GM23338 (cell line): ENCODE data around the gene SORCS2. TPM values are rescaled to one million over a fixed set of nuclear protein-coding genes. Genes with fewer than 3 reads are reported as not detected.

Experiments used
- ATAC-seq: fragments of 200-7000 bp; cut with Tn5 transposase; 3 replicates; pipeline ENCODE4 v1.9.1; 2020
- DNase-seq: peaks from one replicate; pipeline ENCODE4 v3.0.0-alpha.2; 2015; ENCODE audit warnings: low spot score
- H2AFZ ChIP-seq: fragments of 200-600 bp; sonication (generic); 2 replicates; pipeline ENCODE4 v1.8.0; 2016; ENCODE audit warnings: antibody characterized with exemption, mild to moderate bottlenecking, moderate library complexity
- H3F3A ChIP-seq: fragments of 200-600 bp; sonication (generic); replicated peaks from 2 replicates; pipeline ENCODE4 v1.8.0; 2017; ENCODE audit warnings: antibody characterized with exemption, mixed run types, low read depth
- H3K27ac ChIP-seq: fragments of 200-600 bp; sonication (generic); 2 replicates; pipeline ENCODE4 v1.6.1; 2016; ENCODE audit warnings: low read depth
- H3K27me3 ChIP-seq: fragments of 200-600 bp; sonication (generic); 2 replicates; pipeline ENCODE4 v1.8.0; 2016; ENCODE audit warnings: mild to moderate bottlenecking, mixed run types, moderate library complexity; ENCODE audit not compliant: insufficient read depth
- H3K36me3 ChIP-seq: fragments of 200-600 bp; sonication (generic); 2 replicates; pipeline ENCODE4 v1.8.0; 2016; ENCODE audit warnings: mild to moderate bottlenecking; ENCODE audit not compliant: insufficient read depth
- H3K4me1 ChIP-seq: fragments of 200-600 bp; sonication (generic); 2 replicates; pipeline ENCODE4 v1.8.0; 2016; ENCODE audit warnings: mild to moderate bottlenecking, moderate library complexity; ENCODE audit not compliant: insufficient read depth
- H3K4me2 ChIP-seq: fragments of 200-600 bp; sonication (generic); 2 replicates; pipeline ENCODE4 v1.7.1; 2017; ENCODE audit warnings: mixed run types
- H3K4me3 ChIP-seq: fragments of 200-600 bp; sonication (generic); 2 replicates; pipeline ENCODE4 v1.6.1; 2016; ENCODE audit warnings: mixed run types
- H3K79me2 ChIP-seq: fragments of 200-600 bp; sonication (generic); replicated peaks from 2 replicates; pipeline ENCODE4 v1.8.0; 2017; ENCODE audit warnings: mild to moderate bottlenecking; ENCODE audit not compliant: insufficient read depth
- H3K9me2 ChIP-seq: fragments of 200-600 bp; sonication (generic); 2 replicates; pipeline ENCODE4 v1.8.0; 2017; ENCODE audit not compliant: insufficient read depth
- H4K20me1 ChIP-seq: fragments of 200-600 bp; sonication (generic); replicated peaks from 2 replicates; pipeline ENCODE4 v1.8.0; 2017; ENCODE audit warnings: mild to moderate bottlenecking; ENCODE audit not compliant: insufficient read depth
- H3K27ac Mint-ChIP-seq: 2 replicates; pipeline ENCODE4 v1.8.0; 2020; ENCODE audit warnings: inconsistent platforms, mild to moderate bottlenecking, moderate library complexity, mixed read lengths
- H3K27me3 Mint-ChIP-seq: 3 replicates; pipeline ENCODE4 v1.8.0; 2022; ENCODE audit warnings: low read depth, mild to moderate bottlenecking, moderate library complexity, mixed read lengths, inconsistent platforms; ENCODE audit not compliant: insufficient read depth, poor library complexity
- H3K36me3 Mint-ChIP-seq: 3 replicates; pipeline ENCODE4 v1.8.0; 2021; ENCODE audit warnings: low read depth, mild to moderate bottlenecking, inconsistent platforms, moderate library complexity, mixed read lengths
- H3K4me1 Mint-ChIP-seq: 3 replicates; pipeline ENCODE4 v1.8.0; 2020; ENCODE audit warnings: mild to moderate bottlenecking, inconsistent platforms, mixed read lengths
- H3K4me3 Mint-ChIP-seq: 3 replicates; pipeline ENCODE4 v1.8.0; 2021; ENCODE audit warnings: moderate library complexity, mild to moderate bottlenecking, inconsistent platforms, mixed read lengths
- H3K9me3 Mint-ChIP-seq: 3 replicates; pipeline ENCODE4 v1.8.0; 2020; ENCODE audit warnings: moderate library complexity, mild to moderate bottlenecking, inconsistent platforms, mixed read lengths
- POLR2AphosphoS5 ChIP-seq: IDR thresholded peaks from 2 replicates; pipeline ENCODE4 v1.6.1; 2016; ENCODE audit warnings: antibody characterized with exemption, low read depth
- polyA plus RNA-seq: library from polyadenylated mRNA; unstranded; fragments of >200 nt; fragmentation: Nextera tagmentation; extraction: Ambion mirVana; gene quantifications from 2 replicates; pipeline ENCODE4 v1.2.1, GENCODE V29; 2016
- total RNA-seq: library from RNA; depleted of rRNA; stranded (reverse); fragments of >200 nt; shearing (Covaris generic); gene quantifications from 2 replicates; pipeline ENCODE4 v1.2.3, GENCODE V29; 2014
- TF ChIP-seq, protein P1 (sequence below): fragments of 250-450 bp; sonication (Bioruptor Pico); IDR thresholded peaks from 2 replicates; pipeline ENCODE4 v1.5.0; 2020; ENCODE audit warnings: mild to moderate bottlenecking, moderate library complexity
- TF ChIP-seq, protein P2 (sequence below): IDR thresholded peaks from one replicate; pipeline ENCODE4 v1.6.1; 2018; ENCODE audit warnings: antibody characterized with exemption; ENCODE audit not compliant: unreplicated experiment

Gene SORCS2
- total and polyA plus RNA-seq, 2 experiments from 2014 or later = 0.47 to 2.4 TPM

DNA sequence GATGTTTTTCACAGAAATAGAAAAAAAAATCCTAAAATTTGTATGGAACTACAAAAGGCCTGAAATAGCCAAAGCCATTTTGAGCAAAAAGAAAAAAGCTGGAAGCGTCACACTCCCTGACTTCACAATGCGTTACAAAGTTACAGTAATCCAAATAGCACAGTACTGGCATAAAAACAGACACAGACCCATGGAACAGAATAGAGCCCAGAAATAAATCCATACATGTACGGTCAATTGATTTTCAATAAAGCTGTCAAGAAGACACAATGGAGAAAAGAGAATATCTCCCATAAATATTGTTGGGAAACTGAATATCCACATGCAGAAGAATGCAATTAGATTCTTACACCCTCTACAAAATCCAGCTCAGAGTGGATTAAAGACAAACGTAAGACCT is 539.1 kb downstream of the SORCS2 start (continued):
- TF ChIP-seq, protein P1, sequence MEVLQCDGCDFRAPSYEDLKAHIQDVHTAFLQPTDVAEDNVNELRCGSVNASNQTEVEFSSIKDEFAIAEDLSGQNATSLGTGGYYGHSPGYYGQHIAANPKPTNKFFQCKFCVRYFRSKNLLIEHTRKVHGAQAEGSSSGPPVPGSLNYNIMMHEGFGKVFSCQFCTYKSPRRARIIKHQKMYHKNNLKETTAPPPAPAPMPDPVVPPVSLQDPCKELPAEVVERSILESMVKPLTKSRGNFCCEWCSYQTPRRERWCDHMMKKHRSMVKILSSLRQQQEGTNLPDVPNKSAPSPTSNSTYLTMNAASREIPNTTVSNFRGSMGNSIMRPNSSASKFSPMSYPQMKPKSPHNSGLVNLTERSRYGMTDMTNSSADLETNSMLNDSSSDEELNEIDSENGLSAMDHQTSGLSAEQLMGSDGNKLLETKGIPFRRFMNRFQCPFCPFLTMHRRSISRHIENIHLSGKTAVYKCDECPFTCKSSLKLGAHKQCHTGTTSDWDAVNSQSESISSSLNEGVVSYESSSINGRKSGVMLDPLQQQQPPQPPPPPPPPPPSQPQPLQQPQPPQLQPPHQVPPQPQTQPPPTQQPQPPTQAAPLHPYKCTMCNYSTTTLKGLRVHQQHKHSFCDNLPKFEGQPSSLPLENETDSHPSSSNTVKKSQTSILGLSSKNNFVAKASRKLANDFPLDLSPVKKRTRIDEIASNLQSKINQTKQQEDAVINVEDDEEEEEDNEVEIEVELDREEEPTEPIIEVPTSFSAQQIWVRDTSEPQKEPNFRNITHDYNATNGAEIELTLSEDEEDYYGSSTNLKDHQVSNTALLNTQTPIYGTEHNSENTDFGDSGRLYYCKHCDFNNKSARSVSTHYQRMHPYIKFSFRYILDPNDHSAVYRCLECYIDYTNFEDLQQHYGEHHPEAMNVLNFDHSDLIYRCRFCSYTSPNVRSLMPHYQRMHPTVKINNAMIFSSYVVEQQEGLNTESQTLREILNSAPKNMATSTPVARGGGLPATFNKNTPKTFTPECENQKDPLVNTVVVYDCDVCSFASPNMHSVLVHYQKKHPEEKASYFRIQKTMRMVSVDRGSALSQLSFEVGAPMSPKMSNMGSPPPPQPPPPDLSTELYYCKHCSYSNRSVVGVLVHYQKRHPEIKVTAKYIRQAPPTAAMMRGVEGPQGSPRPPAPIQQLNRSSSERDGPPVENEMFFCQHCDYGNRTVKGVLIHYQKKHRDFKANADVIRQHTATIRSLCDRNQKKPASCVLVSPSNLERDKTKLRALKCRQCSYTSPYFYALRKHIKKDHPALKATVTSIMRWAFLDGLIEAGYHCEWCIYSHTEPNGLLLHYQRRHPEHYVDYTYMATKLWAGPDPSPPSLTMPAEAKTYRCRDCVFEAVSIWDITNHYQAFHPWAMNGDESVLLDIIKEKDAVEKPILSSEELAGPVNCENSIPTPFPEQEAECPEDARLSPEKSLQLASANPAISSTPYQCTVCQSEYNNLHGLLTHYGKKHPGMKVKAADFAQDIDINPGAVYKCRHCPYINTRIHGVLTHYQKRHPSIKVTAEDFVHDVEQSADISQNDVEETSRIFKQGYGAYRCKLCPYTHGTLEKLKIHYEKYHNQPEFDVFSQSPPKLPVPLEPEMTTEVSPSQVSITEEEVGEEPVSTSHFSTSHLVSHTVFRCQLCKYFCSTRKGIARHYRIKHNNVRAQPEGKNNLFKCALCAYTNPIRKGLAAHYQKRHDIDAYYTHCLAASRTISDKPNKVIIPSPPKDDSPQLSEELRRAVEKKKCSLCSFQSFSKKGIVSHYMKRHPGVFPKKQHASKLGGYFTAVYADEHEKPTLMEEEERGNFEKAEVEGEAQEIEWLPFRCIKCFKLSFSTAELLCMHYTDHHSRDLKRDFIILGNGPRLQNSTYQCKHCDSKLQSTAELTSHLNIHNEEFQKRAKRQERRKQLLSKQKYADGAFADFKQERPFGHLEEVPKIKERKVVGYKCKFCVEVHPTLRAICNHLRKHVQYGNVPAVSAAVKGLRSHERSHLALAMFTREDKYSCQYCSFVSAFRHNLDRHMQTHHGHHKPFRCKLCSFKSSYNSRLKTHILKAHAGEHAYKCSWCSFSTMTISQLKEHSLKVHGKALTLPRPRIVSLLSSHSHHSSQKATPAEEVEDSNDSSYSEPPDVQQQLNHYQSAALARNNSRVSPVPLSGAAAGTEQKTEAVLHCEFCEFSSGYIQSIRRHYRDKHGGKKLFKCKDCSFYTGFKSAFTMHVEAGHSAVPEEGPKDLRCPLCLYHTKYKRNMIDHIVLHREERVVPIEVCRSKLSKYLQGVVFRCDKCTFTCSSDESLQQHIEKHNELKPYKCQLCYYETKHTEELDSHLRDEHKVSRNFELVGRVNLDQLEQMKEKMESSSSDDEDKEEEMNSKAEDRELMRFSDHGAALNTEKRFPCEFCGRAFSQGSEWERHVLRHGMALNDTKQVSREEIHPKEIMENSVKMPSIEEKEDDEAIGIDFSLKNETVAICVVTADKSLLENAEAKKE = no peak
- TF ChIP-seq, protein P2, sequence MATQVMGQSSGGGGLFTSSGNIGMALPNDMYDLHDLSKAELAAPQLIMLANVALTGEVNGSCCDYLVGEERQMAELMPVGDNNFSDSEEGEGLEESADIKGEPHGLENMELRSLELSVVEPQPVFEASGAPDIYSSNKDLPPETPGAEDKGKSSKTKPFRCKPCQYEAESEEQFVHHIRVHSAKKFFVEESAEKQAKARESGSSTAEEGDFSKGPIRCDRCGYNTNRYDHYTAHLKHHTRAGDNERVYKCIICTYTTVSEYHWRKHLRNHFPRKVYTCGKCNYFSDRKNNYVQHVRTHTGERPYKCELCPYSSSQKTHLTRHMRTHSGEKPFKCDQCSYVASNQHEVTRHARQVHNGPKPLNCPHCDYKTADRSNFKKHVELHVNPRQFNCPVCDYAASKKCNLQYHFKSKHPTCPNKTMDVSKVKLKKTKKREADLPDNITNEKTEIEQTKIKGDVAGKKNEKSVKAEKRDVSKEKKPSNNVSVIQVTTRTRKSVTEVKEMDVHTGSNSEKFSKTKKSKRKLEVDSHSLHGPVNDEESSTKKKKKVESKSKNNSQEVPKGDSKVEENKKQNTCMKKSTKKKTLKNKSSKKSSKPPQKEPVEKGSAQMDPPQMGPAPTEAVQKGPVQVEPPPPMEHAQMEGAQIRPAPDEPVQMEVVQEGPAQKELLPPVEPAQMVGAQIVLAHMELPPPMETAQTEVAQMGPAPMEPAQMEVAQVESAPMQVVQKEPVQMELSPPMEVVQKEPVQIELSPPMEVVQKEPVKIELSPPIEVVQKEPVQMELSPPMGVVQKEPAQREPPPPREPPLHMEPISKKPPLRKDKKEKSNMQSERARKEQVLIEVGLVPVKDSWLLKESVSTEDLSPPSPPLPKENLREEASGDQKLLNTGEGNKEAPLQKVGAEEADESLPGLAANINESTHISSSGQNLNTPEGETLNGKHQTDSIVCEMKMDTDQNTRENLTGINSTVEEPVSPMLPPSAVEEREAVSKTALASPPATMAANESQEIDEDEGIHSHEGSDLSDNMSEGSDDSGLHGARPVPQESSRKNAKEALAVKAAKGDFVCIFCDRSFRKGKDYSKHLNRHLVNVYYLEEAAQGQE = no peak
- no peak for TF ChIP-seq POLR2AphosphoS5

DNA sequence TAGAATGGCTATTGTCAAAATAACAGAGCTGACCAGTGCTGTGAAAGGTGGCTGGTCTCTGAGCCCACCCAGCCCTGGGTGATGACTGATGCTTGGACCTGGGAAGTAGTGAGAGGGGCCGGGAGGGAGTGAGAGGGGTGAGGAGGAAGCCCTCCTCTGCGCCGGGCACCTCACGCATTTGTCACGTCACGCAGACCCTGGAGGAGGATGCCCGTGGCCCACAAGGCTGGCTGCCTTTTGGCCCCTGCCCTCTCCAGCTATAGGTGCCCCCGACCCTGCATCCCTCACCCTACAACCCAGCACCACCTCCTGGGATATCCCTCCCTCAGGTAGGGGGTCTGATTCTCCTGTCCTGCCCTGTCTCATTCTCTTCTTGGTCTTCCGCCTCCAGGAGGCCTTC is 539.9 kb downstream of the SORCS2 start:
- H3K36me3 ChIP-seq = no peaks in the 10 kb centered on the region
- no peaks in the 10 kb centered on the region for H3K4me1 ChIP-seq
- ATAC-seq = no peak
- H3K27ac ChIP-seq = no peak overlapping the region
- Mint-ChIP-seq H3K36me3 (no peaks in the 10 kb centered on the region; the same call in 2 of the 3 replicates), H3K4me3 (no peak overlapping the region), H3K27me3 (peaks cover 2% of the 10 kb centered on the region), H3K4me1 (no peaks in the 10 kb centered on the region; the same call in 2 of the 3 replicates), H3K27ac (no peak overlapping the region), H3K9me3 (no peaks in the 10 kb centered on the region)
- H3K79me2 ChIP-seq = no peaks in the 10 kb centered on the region
- H3K4me3 ChIP-seq = no peak overlapping the region
- H3F3A ChIP-seq = no peaks in the 10 kb centered on the region
- H4K20me1 ChIP-seq = no peaks in the 10 kb centered on the region
- no peak for DNase-seq
- no peak overlapping the region for H3K4me2 ChIP-seq
- no peaks in the 10 kb centered on the region for H3K27me3 ChIP-seq
- H2AFZ ChIP-seq = no peak overlapping the region
- no peaks in the 10 kb centered on the region for H3K9me2 ChIP-seq
- TF ChIP-seq, protein P2 = no peak
